Measurements from ENCODE around the gene NCOR1. TPM values are rescaled to one million over a fixed set of nuclear protein-coding genes. Genes with fewer than 3 reads are reported as not detected.
"Not testable (repeated sequence)": the region's sequence is repeated elsewhere in the genome, so short reads cannot be mapped to it uniquely, and the experiment has no call there.

NCOR1 gene
- total RNA-seq, 1 experiment from 2014 or later = 83.8 TPM

DNA sequence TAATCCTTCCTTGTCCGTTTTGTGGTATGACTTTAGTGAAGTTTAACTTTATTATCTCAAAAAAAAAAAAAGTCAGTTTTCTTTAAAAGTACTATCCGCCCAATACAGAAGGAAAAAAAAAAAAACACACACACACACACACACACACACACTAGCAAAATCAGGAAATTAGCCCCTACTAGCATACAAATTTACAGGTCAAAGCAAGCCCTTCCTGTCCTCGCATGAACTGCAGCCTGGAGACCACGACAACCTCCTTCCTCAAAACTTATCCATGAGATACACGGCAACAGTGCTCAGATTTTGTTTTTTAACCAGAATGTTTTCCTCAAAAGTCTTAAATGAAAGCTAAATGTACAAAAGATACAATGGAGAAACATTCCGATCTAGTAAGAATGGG, 16.2 kb downstream of the NCOR1 start:
- Histone ChIP-seq H3K4me1 (ENCODE audit: control insufficient read depth, insufficient read depth, low read length) (peaks cover 3% of the 10 kb centered on the region), H3K27ac (ENCODE audit: low read length) (no peak overlapping the region), H3K27me3 (ENCODE audit: control insufficient read depth, insufficient read depth, low read length) (no peaks in the 10 kb centered on the region), H3K9me3 (ENCODE audit: control insufficient read depth, insufficient read depth, low read depth, low read length) (no peaks in the 10 kb centered on the region), H3K4me3 (ENCODE audit: low read depth in 2 of 2, low read length in 2 of 2) (no peak overlapping the region), H3K36me3 (ENCODE audit: control insufficient read depth, insufficient read depth, low read length) (no peaks in the 10 kb centered on the region)
- ChIA-PET POLR2A (no interaction called here), CTCF (no interaction called here)
- TF ChIP-seq, protein P1, sequence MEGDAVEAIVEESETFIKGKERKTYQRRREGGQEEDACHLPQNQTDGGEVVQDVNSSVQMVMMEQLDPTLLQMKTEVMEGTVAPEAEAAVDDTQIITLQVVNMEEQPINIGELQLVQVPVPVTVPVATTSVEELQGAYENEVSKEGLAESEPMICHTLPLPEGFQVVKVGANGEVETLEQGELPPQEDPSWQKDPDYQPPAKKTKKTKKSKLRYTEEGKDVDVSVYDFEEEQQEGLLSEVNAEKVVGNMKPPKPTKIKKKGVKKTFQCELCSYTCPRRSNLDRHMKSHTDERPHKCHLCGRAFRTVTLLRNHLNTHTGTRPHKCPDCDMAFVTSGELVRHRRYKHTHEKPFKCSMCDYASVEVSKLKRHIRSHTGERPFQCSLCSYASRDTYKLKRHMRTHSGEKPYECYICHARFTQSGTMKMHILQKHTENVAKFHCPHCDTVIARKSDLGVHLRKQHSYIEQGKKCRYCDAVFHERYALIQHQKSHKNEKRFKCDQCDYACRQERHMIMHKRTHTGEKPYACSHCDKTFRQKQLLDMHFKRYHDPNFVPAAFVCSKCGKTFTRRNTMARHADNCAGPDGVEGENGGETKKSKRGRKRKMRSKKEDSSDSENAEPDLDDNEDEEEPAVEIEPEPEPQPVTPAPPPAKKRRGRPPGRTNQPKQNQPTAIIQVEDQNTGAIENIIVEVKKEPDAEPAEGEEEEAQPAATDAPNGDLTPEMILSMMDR (IDR thresholded peaks at IDR 0.05) = no peak
- no peak for TF ChIP-seq POLR2AphosphoS5 (IDR thresholded peaks at IDR 0.05; ENCODE audit: low read depth, low read length)
- TF ChIP-seq TCF7L2 (IDR thresholded peaks at IDR 0.05; ENCODE audit: low read depth, low read length) = no peak
- intact Hi-C loops (cut with micrococcal nuclease; ENCODE audit: unreplicated experiment) = no loop called here
- no TSS peak for BruUV-seq (replicated peaks)
- DNase-seq (ENCODE audit: low read depth, low spot score) (no peak), ATAC-seq (no peak)
- in situ Hi-C loops (cut with HindIII; ENCODE audit: low pct_unique_long_range_greater_than_20kb, low sequenced_read_pairs) = no loop called here

DNA sequence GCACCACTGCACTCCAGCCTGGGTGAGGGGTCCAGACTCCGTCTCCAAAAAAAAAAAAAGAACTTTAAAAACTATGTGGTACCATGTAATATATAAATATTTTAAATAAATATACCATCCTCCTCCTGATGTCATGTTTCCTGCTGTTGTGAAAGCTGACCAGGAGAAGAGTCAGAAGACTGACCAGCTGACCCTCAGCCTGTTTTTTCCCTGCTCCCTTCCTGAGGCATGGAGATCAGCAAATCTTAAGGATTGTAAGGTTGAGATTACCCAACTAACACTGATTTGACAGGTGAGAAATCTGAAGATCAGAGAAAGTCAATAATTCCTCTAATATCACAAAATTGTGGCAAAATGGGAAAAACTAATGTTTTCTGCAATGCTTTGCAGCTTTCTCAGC, 18.1 kb downstream of the NCOR1 start:
- H3K4me1 ChIP-seq (ENCODE audit: control insufficient read depth, insufficient read depth, low read length) = no peaks in the 10 kb centered on the region; the same call in 1 of the 2 replicates
- CTCF ChIA-PET = no interaction called here
- no TSS peak for BruUV-seq (replicated peaks)
- no peak for ATAC-seq
- in situ Hi-C loops (cut with HindIII; ENCODE audit: low pct_unique_long_range_greater_than_20kb, low sequenced_read_pairs) (no loop called here), intact Hi-C loops (cut with micrococcal nuclease; ENCODE audit: unreplicated experiment) (no loop called here)
- H3K36me3 ChIP-seq (ENCODE audit: control insufficient read depth, insufficient read depth, low read length) = no peaks in the 10 kb centered on the region; the same call in 1 of the 2 replicates
- no peak overlapping the region for H3K4me3 ChIP-seq (ENCODE audit: low read depth in 2 of 2, low read length in 2 of 2)
- POLR2A ChIA-PET = no interaction called here
- DNase-seq (ENCODE audit: low read depth, low spot score) = no peak
- H3K27ac ChIP-seq (ENCODE audit: low read length) = no peak overlapping the region
- no peaks in the 10 kb centered on the region for H3K9me3 ChIP-seq (ENCODE audit: control insufficient read depth, insufficient read depth, low read depth, low read length)
- TF ChIP-seq SIN3A (IDR thresholded peaks at IDR 0.05; ENCODE audit: borderline replicate concordance, insufficient read depth, low read depth, low read length) (no peak), TCF7L2 (IDR thresholded peaks at IDR 0.05; ENCODE audit: low read depth, low read length) (no peak), REST (IDR thresholded peaks at IDR 0.05; ENCODE audit: insufficient read depth in 1 of 2, low read depth in 2 of 2, low read length in 1 of 2) (no peak), POLR2AphosphoS5 (IDR thresholded peaks at IDR 0.05; ENCODE audit: low read depth, low read length) (no peak)
- TF ChIP-seq, protein P1 (IDR thresholded peaks at IDR 0.05) = no peak
- H3K27me3 ChIP-seq (ENCODE audit: control insufficient read depth, insufficient read depth, low read length) = no peaks in the 10 kb centered on the region

DNA sequence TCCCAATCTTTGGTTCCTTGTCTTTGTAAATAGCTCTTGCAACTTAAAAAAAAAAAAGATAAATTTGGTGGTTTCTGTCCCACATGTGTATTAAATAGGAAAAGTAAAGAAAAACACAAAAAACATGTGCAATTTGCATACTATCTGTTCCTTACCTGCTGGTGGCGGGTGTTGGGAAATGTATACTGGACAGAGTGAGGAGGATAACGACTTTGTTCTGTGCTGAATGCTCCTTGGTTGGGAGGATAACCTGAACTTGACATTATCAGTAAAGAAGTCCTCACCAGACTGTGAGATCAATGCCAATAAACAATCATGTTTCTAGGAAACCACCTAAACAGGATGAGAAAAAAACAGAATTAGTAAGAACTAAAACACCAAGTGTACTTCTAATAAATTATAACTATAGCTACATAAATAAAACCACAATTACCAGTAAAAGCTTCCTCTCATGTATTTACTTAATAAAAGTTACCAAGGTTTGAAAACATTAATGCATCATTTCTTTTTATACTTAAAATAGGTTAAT, 21.0 kb downstream of the NCOR1 start:
- H3K9me3 ChIP-seq (ENCODE audit: control insufficient read depth, insufficient read depth, low read depth, low read length); H3K4me3 ChIP-seq (ENCODE audit: low read depth in 2 of 2, low read length in 2 of 2); H3K27me3 ChIP-seq (ENCODE audit: control insufficient read depth, insufficient read depth, low read length); intact Hi-C loops (cut with micrococcal nuclease; ENCODE audit: unreplicated experiment); ATAC-seq; in situ Hi-C loops (cut with HindIII; ENCODE audit: low pct_unique_long_range_greater_than_20kb, low sequenced_read_pairs); BruUV-seq (replicated peaks); H3K4me1 ChIP-seq (ENCODE audit: control insufficient read depth, insufficient read depth, low read length); H3K36me3 ChIP-seq (ENCODE audit: control insufficient read depth, insufficient read depth, low read length); POLR2A ChIA-PET; H3K27ac ChIP-seq (ENCODE audit: low read length); DNase-seq (ENCODE audit: low read depth, low spot score): not testable (repeated sequence)
- CTCF ChIA-PET = interaction anchor here (0.6 kb wide), 1 partner anchor 33 kb away, joined by 5 read pairs; no protein-coding TSS in a partner anchor
